ENCODE data around the gene RPS3. TPM values are rescaled to one million over a fixed set of nuclear protein-coding genes. Genes with fewer than 3 reads are reported as not detected.
A peak's percentile ranks its signal among the peaks of the same experiment; 100 is the strongest.

The RPS3 gene
- total and polyA plus RNA-seq, 9 of the 15 experiments (the other 6 are each of a cell fraction or from before 2014, with no cell fraction given), result 2,700 to 5,771 (median 3,679) TPM

DNA sequence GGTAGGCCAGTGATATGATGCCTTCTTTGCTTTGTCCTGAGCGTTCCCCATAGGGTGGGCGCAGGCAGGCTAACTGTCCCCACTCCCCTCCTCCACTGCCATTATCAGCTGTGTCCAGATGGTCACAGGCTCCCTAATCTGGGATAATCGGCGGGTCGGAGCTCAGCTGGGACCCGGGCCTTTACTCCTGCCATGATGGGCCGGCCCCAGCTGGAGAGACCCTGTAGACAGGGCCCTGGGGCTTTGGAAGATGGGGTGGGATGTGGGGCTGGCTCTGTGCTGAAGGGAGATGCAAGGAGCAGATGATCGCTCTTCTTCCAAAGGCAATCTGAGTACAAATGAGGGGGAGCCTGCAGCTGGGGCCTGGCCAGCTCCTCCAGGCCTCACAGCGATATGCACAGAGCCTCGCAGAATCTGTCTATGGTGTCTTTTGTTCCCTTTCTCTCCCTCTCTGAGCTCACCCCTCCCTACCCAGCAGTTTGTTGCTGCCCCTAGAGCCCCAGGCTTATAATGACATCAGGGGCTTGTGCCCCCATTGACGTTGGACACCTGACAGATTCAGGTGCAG, 21.8 kb downstream of the RPS3 start (continued):
- TF ChIP-seq, protein P1, sequence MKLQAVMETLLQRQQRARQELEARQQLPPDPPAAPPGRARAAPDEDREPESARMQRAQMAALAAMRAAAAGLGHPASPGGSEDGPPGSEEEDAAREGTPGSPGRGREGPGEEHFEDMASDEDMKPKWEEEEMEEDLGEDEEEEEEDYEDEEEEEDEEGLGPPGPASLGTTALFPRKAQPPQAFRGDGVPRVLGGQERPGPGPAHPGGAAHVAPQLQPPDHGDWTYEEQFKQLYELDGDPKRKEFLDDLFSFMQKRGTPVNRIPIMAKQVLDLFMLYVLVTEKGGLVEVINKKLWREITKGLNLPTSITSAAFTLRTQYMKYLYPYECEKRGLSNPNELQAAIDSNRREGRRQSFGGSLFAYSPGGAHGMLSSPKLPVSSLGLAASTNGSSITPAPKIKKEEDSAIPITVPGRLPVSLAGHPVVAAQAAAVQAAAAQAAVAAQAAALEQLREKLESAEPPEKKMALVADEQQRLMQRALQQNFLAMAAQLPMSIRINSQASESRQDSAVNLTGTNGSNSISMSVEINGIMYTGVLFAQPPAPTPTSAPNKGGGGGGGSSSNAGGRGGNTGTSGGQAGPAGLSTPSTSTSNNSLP (IDR thresholded peaks at IDR 0.05; ENCODE audit: borderline replicate concordance, low read depth, low read length), result no peak
- TF ChIP-seq, protein P2, sequence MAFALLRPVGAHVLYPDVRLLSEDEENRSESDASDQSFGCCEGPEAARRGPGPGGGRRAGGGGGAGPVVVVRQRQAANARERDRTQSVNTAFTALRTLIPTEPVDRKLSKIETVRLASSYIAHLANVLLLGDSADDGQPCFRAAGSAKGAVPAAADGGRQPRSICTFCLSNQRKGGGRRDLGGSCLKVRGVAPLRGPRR (CRISPR knock-in tag; IDR thresholded peaks at IDR 0.05), result no peak
- TF ChIP-seq DPF2 (IDR thresholded peaks at IDR 0.05) (peak; percentile 54), CTBP1 (IDR thresholded peaks at IDR 0.05; ENCODE audit: borderline replicate concordance) (peak; percentile 34; the same call in 1 of the 2 replicates), ZNF41 (CRISPR knock-in tag; conservative IDR thresholded peaks at IDR 0.05) (peak; percentile 67), KLF1 (tag; IDR thresholded peaks at IDR 0.05) (no peak), ZNF830 (CRISPR knock-in tag; IDR thresholded peaks at IDR 0.05) (no peak), SAP30 (IDR thresholded peaks at IDR 0.05; ENCODE audit: borderline replicate concordance, insufficient read depth, low read depth, low read length, poor library complexity, severe bottlenecking) (no peak), TAL1 (IDR thresholded peaks at IDR 0.05) (peak; percentile 89), MAZ (CRISPR knock-in tag; conservative IDR thresholded peaks at IDR 0.05 in 1 of 2, IDR thresholded peaks at IDR 0.05 in 1 of 2) (peak in 1 of 2 experiments; percentile 42; a peak in 1 of 4 replicates), KDM1A (IDR thresholded peaks at IDR 0.05) (peak in 1 of 2 experiments; percentile 28; a peak in 1 of 4 replicates), DACH1 (IDR thresholded peaks at IDR 0.05; ENCODE audit: partially characterized antibody) (peak; percentile 66), ZKSCAN1 (IDR thresholded peaks at IDR 0.05; ENCODE audit: low read depth, low read length) (no peak), ZNF121 (CRISPR knock-in tag; conservative IDR thresholded peaks at IDR 0.05) (no peak)
- TF ChIP-seq, protein P3, sequence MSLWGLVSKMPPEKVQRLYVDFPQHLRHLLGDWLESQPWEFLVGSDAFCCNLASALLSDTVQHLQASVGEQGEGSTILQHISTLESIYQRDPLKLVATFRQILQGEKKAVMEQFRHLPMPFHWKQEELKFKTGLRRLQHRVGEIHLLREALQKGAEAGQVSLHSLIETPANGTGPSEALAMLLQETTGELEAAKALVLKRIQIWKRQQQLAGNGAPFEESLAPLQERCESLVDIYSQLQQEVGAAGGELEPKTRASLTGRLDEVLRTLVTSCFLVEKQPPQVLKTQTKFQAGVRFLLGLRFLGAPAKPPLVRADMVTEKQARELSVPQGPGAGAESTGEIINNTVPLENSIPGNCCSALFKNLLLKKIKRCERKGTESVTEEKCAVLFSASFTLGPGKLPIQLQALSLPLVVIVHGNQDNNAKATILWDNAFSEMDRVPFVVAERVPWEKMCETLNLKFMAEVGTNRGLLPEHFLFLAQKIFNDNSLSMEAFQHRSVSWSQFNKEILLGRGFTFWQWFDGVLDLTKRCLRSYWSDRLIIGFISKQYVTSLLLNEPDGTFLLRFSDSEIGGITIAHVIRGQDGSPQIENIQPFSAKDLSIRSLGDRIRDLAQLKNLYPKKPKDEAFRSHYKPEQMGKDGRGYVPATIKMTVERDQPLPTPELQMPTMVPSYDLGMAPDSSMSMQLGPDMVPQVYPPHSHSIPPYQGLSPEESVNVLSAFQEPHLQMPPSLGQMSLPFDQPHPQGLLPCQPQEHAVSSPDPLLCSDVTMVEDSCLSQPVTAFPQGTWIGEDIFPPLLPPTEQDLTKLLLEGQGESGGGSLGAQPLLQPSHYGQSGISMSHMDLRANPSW (CRISPR knock-in tag; IDR thresholded peaks at IDR 0.05), result no peak
- TF ChIP-seq, protein P4, sequence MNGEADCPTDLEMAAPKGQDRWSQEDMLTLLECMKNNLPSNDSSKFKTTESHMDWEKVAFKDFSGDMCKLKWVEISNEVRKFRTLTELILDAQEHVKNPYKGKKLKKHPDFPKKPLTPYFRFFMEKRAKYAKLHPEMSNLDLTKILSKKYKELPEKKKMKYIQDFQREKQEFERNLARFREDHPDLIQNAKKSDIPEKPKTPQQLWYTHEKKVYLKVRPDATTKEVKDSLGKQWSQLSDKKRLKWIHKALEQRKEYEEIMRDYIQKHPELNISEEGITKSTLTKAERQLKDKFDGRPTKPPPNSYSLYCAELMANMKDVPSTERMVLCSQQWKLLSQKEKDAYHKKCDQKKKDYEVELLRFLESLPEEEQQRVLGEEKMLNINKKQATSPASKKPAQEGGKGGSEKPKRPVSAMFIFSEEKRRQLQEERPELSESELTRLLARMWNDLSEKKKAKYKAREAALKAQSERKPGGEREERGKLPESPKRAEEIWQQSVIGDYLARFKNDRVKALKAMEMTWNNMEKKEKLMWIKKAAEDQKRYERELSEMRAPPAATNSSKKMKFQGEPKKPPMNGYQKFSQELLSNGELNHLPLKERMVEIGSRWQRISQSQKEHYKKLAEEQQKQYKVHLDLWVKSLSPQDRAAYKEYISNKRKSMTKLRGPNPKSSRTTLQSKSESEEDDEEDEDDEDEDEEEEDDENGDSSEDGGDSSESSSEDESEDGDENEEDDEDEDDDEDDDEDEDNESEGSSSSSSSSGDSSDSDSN (IDR thresholded peaks at IDR 0.05; ENCODE audit: borderline replicate concordance in 1 of 2, low read depth in 2 of 2, low read length in 2 of 2), result no peak
- TF ChIP-seq, protein P5, sequence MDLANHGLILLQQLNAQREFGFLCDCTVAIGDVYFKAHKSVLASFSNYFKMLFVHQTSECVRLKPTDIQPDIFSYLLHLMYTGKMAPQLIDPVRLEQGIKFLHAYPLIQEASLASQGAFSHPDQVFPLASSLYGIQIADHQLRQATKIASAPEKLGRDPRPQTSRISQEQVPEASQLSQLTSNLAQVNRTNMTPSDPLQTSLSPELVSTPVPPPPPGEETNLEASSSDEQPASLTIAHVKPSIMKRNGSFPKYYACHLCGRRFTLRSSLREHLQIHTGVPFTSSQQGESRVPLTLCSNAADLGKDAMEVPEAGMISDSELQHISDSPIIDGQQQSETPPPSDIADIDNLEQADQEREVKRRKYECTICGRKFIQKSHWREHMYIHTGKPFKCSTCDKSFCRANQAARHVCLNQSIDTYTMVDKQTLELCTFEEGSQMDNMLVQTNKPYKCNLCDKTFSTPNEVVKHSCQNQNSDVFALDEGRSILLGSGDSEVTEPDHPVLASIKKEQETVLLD (IDR thresholded peaks at IDR 0.05), result no peak
- TF ChIP-seq, protein P6, sequence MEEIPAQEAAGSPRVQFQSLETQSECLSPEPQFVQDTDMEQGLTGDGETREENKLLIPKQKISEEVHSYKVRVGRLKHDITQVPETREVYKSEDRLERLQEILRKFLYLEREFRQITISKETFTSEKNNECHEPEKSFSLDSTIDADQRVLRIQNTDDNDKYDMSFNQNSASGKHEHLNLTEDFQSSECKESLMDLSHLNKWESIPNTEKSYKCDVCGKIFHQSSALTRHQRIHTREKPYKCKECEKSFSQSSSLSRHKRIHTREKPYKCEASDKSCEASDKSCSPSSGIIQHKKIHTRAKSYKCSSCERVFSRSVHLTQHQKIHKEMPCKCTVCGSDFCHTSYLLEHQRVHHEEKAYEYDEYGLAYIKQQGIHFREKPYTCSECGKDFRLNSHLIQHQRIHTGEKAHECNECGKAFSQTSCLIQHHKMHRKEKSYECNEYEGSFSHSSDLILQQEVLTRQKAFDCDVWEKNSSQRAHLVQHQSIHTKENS (CRISPR knock-in tag; IDR thresholded peaks at IDR 0.05), result no peak

All from K562 (cell line).